ENCODE results near the gene DAND5.

DNA sequence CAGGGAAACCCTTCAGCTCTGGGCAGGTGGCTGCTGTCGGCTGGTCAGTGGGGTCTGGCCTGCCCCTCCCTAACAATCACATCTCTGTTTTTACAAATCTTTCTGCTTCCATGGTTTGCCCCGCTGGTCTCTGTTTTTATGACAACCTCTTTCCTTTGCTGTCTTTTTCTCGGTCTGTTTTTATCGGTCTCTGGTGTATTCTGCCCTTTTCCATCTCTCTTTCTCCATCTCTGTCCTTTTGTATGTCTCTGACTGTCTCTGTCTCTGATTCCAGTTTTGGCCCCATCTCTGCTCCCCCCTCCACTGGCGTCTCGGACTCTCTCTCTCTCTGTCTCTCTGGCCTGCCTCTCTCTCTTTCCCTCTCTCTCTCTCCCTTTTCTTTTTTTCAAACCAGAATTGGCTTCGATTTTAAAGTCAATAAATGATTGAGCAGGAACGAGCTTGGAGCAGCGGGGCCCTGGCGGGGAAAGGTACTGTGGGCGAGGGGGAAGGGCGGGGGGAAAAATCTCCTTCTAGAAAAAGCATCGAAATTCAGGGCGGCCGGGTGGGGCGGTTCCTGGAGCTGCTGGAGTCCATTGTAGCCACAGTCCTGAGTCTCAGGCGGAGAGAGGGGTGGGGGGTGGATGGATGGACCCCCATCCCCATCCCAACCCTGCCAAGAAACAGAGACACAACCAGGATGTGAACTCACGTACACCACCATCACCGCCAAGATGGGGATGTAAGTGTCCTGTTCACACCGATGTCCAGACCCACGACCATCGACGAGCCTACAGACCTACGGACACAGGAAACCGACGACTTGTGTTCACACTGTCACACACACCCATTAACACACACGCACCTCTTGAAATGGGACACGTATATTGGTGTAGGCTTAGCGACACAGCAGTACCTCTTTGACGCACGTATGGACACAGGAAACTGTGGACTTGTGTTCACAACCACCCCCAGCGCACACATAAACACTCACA, 28.9 kb downstream of the DAND5 start:
- TF ChIP-seq CHD4 (IDR thresholded peaks at IDR 0.05; ENCODE audit: insufficient read depth, insufficient replicate concordance, low read depth, low read length, poor library complexity, severe bottlenecking) (no peak), RFX5 (IDR thresholded peaks at IDR 0.05; ENCODE audit: low read depth, low read length) (no peak), ZNF707 (CRISPR knock-in tag; conservative IDR thresholded peaks at IDR 0.05) (no peak), SIN3A (IDR thresholded peaks at IDR 0.05; ENCODE audit: borderline replicate concordance in 2 of 2, control insufficient read depth in 1 of 2, low read depth in 2 of 2, low read length in 2 of 2) (no peak), FOS (IDR thresholded peaks at IDR 0.05; ENCODE audit: extremely low read depth, insufficient read length) (no peak), NRF1 (conservative IDR thresholded peaks at IDR 0.05 in 1 of 2, IDR thresholded peaks at IDR 0.05 in 1 of 2) (no peak), SMARCA5 (IDR thresholded peaks at IDR 0.05) (no peak), GATA2 (CRISPR knock-in tag; IDR thresholded peaks at IDR 0.05) (no peak), CBX2 (IDR thresholded peaks at IDR 0.05; ENCODE audit: insufficient read depth, low read length, poor library complexity, severe bottlenecking) (no peak), ZZZ3 (IDR thresholded peaks at IDR 0.05) (no peak), POLR3A (IDR thresholded peaks at IDR 0.05; ENCODE audit: borderline replicate concordance, extremely low read depth, insufficient read depth, insufficient read length) (no peak), PRPF4 (IDR thresholded peaks at IDR 0.05; ENCODE audit: insufficient read depth, low read depth, low read length, poor library complexity, severe bottlenecking) (no peak)
- TF ChIP-seq, protein P1, sequence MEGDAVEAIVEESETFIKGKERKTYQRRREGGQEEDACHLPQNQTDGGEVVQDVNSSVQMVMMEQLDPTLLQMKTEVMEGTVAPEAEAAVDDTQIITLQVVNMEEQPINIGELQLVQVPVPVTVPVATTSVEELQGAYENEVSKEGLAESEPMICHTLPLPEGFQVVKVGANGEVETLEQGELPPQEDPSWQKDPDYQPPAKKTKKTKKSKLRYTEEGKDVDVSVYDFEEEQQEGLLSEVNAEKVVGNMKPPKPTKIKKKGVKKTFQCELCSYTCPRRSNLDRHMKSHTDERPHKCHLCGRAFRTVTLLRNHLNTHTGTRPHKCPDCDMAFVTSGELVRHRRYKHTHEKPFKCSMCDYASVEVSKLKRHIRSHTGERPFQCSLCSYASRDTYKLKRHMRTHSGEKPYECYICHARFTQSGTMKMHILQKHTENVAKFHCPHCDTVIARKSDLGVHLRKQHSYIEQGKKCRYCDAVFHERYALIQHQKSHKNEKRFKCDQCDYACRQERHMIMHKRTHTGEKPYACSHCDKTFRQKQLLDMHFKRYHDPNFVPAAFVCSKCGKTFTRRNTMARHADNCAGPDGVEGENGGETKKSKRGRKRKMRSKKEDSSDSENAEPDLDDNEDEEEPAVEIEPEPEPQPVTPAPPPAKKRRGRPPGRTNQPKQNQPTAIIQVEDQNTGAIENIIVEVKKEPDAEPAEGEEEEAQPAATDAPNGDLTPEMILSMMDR (IDR thresholded peaks at IDR 0.05 in 2 of 3, conservative IDR thresholded peaks at IDR 0.05 in 1 of 3; ENCODE audit: insufficient read depth in 2 of 3, low read depth in 1 of 3, low read length in 3 of 3), result no peak

Data from K562 (cell line).